CD1c-positive myeloid dendritic cell (primary cell): Measurements from ENCODE around the gene ANK2.

Experiments
- DNase-seq: peaks from one replicate; pipeline ENCODE4 v3.0.0-alpha.2; 2016; ENCODE audit errors: extremely low spot score

The ANK2 gene

DNA sequence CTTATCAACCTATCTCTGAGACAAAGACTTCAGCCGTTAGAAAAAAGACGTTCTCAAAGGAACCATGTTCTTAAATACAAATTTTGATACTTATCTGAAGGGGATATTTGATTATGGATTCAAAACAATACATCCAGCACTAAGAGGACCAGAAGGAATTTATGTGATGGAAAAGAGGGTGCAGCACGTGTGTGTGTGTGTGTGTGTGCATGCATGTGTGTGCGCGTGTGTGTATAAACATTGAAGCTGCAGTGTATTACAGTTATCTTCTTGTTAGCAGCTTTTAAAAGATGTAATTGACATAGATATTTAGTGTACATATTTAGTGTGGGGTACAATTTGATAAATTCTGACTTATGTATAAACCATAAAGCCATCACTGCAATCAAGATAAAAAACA, 44.9 kb downstream of the ANK2 start:
- DNase-seq: no peak

DNA sequence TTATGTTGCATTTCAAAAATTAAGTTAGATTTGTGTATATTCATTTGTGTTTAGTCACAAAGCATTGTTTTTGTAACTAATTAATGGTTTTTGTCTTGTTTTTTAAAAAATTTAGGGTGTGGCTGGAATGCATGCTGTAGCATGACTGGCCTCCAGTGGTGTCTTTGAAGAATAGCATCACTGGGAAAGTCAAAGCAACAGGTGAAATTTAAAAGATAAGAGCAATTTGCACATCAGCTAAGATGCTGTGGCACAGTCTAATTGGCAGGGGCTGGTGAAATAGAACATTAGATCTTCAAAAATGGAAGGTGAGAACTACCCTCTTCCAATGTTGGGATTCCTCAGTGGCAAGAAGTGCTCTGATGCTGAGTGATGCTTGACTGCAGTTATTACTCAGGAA, 45.3 kb downstream of the ANK2 start:
- no peak for DNase-seq

DNA sequence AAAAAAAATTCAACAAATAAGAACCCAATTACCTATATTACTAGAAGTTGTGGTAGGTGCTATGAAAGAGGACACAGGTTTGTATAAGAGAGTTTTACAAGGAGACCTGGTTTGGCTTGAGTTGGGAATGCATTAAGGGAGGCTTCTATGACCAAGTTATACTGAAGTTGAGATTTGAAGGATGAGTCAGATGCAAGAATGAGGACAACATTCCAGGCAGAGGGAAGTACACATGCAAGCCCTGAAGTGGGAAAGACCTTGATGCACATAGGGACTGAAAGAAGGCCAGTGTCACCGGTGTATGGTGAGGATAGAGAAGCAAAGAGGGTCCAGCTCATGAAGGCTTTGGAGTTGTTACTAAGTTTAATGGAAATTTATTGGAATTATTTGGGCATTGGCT, 52.2 kb downstream of the ANK2 start:
- DNase-seq: no peak

- DNase-seq: no peak
These were observed 54.1 kb downstream of the ANK2 start for GRCh38 chr4:113103556-113103955.

GRCh38 chr4:113106108-113106507, 56.7 kb downstream of the ANK2 start:
- no peak for DNase-seq

DNA sequence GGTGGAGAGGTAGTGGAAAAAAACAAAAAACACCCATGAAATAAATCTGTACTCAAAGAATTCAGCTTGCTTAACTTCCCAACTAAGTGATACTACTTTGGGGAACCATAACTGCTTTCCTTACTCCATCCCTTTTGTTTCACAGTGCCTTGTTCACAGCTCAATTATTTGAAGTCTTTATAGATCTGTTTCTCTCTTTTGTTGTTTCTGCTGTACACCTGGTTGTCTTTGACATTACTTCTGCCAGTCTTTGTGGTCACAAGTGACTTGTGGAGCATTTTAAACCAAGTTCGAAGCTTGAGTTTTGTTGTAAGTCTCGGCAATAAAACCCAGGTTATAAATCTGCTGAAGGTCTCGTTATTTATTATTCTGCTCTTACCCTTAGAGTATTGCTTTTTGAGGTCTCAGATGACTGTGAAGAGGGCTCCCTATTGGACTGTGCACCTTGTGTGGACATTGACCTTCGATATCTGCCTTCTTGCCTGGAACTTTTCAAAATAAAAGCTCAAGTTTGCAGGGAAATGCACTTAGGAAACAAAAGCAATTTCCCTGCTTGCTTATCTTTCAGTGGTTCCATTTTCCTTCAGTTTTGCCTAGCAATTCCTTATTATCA, 59.8 kb downstream of the ANK2 start:
- no peak for DNase-seq

DNA sequence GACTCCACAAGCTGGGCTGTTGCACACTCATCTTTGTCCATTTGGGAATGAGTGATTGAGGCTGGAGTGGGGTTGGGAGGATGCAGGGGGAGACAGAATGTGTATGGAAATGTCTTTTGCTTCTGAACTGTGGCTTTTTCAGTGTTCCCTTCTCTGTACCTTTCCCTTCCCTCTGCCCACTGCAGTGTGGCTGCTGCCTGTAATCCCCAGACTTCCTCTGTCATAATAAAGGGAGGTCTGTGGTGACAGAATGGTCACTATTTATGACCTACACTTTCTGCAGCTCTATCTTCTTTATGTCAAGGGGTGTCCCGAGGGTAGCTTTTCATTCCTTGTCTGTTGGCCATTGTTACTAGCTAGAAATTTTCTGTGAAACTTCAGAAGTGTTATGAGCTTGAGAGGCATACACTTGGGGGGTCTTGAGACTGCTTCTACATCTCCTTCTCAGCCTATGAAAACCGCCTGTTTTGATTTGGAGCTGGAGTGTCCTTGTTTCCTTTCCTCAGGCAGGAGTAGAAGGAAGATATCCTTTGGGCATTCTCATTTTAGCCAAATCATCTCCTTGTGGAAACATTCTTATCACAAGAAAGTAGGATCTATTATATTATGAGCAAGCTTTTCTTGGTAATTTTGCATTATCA, 63.0 kb downstream of the ANK2 start:
- DNase-seq: no peak

- no peak for DNase-seq
These were observed 63.7 kb downstream of the ANK2 start for GRCh38 chr4:113113151-113113550.

- DNase-seq: no peak
These were observed 65.4 kb downstream of the ANK2 start for GRCh38 chr4:113114884-113115283.

- DNase-seq: no peak
These were observed 67.2 kb downstream of the ANK2 start for GRCh38 chr4:113116414-113117357.

GRCh38 chr4:113117358-113117702, 67.9 kb downstream of the ANK2 start:
- no peak for DNase-seq

- no peak for DNase-seq
These were observed 72.6 kb downstream of the ANK2 start for GRCh38 chr4:113122066-113122465.

- no peak for DNase-seq
These were observed 76.0 kb downstream of the ANK2 start for GRCh38 chr4:113125418-113125817.

DNA sequence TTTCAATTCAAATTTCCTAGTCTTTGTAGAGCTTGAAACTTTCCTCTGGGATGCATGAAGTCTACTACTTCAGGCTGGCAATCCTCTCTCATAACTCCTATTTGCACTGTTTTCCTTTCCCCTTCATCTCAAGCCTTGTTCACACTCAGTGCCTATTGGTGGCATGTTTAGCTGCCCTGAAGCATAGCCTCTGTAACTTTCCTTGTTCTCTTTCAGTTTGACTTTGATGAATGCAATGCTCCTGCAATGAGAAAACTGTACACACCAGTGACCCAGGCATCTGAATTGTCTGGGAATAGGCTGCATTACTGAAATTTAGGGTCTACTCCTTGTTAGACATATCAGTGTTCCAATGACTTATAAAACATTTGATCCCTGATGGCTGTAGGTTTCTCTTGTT, 81.7 kb downstream of the ANK2 start:
- no peak for DNase-seq

GRCh38 chr4:113131621-113132020, 82.2 kb downstream of the ANK2 start:
- DNase-seq: no peak

- no peak for DNase-seq
These were observed 92.5 kb downstream of the ANK2 start for GRCh38 chr4:113141901-113142346.

- DNase-seq: no peak
These were observed 92.9 kb downstream of the ANK2 start for GRCh38 chr4:113142351-113142750.

GRCh38 chr4:113144091-113144490, 94.6 kb downstream of the ANK2 start:
- DNase-seq: no peak

GRCh38 chr4:113145147-113145518, 95.7 kb downstream of the ANK2 start:
- DNase-seq: no peak

- no peak for DNase-seq
These were observed 96.3 kb downstream of the ANK2 start for GRCh38 chr4:113145519-113146291.

DNA sequence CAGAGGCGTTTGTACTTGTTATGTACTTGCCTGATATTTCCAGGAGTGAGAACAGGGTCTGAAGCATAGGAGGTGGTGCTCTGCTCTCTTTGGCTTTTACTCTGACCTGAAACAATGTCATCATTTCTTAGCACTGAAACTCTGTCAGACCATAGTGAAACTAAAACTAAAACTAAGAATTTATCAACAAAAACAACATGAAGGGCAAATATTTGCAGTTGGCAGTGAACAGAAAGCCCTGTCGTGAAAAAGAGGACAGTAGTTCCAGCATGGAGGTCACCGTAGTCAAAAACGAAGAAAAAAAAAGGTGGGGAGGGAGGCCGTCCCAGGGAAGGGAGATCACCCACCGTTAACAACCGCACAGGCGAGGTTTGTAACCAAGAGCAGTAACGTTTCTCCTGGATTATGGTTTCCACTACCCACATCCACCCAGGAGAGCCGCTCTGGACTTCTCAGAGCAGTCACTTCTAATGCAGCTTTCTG, 97.5 kb downstream of the ANK2 start:
- no peak for DNase-seq
